GM19324 (cell line): ENCODE measurements around the gene ALX1.

Experiments
- ATAC-seq: cut with Tn5 transposase; IDR thresholded peaks from one replicate; pipeline ENCODE4 v1.9.1; 2021; ENCODE audit warnings: mild to moderate bottlenecking, moderate library complexity; ENCODE audit not compliant: unreplicated experiment, low FRiP score

ALX1 gene

DNA sequence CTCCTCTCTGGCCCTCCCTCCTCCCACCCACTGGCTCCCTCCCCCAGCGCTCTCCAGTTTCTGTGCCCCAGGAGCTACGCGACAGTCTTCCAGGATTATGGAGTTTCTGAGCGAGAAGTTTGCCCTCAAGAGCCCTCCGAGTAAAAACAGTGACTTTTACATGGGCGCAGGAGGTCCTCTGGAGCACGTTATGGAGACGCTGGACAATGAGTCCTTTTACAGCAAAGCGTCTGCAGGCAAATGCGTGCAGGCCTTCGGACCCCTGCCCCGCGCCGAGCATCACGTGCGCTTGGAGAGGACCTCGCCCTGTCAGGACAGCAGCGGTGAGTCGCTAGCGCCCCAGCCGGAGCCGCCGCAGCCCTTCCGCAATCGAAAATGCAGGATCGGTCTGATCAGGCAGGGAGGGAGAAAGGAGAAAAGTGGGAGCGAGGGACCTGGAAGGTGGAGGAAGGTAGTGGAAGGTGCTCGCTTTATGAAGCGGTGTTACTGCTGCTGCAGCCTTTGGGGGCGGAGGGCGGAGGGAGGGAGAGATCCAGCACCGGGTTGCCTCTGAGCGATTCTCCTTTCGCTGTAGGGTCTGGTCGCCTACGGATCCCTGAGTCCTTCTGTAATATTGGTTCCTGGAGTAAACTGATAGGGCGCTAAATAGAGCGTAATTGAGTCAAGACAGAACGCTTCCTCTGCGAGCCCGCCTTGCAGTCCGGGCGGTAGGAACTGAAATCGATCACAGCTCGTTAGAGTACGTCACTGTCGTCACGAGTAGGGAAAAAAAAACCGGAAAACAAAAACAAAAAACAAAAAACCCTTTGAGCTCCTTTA, at the start of gene ALX1:
TSS of gene ALX1 (plus strand) at position 56 of the 819 bp plus-strand sequence. CDS start at position 98, 42 bp downstream.
- no peak for ATAC-seq

DNA sequence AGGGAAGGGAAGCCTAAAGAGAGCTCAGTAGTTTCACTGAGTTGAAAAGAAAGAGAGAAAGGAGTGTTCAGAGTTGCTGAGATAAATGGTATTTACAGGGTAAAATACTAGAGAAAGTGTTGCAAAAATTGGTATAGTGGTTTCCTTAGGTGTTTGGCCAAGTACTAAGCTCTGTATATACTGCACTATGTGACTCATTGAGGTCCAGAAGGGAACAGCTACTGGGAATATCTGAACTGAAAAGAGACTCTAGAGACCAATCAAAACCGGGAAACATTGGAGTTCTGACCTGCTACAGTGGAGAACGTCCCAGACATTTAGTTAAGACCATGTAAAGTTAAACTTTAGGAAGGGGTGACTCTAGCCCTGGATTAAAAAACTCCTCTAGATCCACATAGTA, 42.7 kb upstream of the ALX1 start:
- ATAC-seq: no peak

DNA sequence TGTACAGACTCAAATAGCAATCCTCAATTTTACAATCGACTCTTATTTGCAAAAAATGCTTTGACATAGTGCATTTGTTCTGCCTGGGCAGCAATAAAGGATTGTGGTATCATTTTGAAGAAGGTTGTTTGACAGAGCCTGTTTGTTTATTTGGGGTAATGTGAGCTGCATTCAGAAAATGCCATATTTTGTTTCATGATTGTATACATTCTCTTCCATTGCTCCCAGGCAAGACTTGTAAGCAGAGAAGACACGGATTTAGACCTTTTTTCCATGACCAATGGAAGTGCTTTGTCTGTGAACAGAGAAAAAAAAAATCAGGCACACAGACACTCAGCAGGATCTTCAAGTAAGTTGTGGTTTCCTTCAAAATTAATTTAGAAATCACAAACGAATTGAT, 35.5 kb upstream of the ALX1 start:
- no peak for ATAC-seq

DNA sequence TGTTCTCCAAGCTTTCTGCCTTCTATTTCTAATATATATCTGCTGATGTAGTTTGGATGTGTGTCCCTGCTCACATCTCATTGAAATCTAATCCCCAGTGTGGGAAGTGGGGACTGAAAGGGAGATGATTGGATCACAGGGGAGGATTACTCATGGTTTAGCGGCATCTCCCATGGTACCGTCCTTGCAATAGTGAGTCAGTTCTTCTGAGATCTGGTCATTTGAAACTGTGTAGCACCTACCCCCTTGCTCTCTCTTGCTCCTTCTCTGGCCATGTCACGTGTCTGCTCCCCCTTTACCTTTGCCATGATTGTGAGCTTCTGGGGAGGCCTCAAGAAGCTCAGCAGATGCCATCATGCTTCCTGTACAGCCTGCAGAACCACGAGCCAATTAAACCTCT, 26.2 kb upstream of the ALX1 start:
- no peak for ATAC-seq

DNA sequence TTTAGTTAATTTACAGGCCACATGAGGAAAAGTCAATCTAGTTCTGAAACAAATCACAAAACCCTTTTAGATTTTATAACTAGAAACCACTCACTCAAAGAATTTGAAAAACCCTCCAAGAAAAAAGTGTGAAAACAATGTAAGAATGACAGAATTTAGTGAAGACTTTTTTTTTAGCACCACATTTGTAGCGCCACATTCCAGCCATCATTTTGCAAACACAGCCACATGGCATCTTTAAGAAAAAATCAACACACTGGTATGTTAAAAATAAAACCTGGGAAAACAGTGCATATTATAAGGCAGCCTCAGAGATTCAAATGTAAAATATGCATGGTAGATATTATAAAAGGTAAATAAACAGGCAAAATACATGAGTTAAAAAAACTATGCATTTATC, 22.3 kb upstream of the ALX1 start:
- no peak for ATAC-seq

DNA sequence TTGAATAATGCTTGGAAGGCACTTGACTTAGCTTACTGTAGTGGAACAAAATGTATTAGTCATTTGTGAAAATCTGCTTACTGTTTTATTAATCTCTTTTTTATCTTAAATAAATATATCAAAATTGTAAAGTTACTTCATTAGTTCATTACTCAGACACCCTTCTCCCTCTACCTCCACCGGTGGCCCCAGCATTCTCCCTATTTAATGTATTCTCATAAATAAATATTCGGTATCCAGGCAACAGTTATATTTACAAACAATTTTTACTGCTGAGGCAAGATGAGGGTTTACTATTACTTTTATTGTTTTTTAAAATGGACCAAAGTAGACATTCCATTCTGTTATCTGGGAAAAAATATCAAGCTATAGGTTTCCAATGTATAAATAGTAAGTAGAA, 19.6 kb upstream of the ALX1 start:
- ATAC-seq: no peak

DNA sequence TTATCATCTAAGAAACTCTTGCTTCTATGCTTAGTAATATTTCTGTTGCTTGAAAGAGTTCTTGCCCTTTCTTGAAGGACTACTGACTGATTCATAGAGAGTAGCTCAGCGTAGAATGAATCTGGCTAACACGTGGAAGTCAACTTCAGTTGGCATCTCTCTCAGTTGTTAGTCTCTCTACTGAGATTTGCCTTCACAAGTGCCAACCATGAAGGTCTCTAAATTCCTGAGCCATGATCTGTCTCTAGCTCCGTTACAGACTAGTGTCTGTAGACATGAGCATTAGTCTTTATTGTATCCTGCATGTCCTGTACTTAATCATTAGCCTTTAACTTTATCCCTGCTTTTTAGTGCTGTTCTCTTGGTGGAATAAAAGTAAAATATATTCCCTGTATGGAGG, 19.1 kb upstream of the ALX1 start:
- no peak for ATAC-seq

DNA sequence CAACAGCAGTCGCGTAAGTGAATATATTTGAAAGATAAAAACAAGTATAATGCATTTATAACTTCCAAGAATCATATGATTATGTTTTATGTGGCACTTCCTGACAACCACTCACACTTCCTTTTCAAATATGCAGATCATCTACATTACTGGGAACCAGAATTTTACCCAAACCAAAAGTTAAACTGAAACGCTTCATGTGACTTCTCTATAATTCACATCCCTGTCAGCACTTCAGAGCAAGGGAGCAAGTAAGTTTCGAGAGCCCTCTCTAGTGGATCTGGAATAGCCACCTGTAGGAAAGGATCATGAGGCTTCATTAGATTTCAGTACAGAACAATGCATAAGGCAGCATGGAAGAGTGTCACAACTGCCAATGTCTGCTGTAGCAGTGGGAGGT, 13.7 kb upstream of the ALX1 start:
- ATAC-seq: no peak

DNA sequence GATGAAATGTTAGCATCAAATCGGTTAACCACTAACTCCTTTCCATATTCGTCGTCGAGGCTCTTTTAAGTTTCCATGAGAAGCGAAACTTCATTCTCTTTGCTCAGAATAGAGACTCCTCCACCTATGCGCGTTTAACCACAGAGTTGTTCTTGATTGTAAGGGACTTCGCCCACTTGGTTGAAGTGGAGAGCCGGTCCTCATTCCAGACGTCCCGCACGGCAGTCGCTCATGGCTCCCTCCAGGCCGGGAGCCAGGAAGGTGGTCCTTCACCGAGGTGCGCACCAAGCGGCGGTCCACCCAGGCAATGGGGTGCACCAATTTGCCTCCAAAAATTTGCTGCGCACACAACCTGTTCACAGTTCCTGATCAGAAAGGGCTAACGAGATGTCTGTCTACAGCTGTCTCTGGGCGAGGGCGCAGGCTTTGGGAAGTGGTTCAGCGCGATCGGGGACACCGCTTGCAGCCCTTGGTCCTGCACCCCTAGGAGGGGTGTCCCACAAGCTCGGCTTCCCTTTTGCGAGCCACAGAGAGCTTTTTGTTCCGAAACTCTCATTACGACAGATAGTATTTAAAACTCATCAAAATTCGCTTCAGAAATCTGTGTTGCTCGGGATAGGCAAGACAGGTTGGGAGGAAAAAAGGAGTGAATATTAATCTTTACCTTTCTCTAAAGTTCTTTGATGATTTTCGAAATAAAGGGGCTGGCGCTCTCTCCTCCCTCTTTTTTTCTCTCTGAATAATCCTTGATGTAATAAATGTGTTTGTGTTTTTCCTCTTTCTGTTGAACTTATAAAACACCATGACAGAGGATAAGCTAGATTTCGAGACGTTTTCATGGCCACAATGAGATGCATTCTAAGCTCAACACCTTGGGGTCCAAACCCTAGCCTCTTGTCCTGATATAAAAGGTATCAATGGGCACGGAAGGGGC, 6.4 kb upstream of the ALX1 start:
- no peak for ATAC-seq

DNA sequence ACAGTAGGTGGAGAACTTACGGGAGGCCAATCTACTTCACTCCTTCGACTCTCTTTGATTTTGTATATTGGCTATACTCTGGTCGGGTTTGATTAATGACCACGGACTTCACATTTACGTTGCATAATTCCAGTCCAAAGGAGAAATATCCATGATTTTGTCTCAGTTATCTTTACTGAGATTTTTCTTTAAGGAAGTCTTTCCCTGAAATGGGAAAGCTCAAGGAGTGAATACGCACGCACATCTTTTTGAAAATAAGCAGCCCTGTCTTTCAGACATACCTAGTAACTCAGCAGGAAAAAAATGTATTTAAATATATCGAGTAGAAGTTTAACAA, 5.7 kb upstream of the ALX1 start:
- ATAC-seq: no peak

DNA sequence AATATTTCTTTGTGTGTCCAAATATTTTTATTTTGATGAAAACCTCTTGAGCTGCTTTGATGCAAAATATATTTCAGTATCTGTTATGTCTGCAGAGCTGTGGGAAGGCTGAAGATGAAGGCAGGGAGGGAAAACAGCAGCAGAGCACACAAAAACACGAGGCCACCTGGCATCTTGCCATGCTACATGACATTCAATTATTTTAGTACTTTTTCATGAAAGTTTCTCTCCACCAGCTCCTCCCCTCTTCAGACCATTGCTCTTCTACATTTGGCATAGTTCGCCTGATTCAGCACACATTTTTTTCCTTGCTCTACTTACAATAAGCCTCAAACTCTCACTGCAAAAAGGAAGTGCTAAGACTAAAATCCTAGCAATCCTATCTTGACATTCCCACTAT, 4.6 kb upstream of the ALX1 start:
- no peak for ATAC-seq

DNA sequence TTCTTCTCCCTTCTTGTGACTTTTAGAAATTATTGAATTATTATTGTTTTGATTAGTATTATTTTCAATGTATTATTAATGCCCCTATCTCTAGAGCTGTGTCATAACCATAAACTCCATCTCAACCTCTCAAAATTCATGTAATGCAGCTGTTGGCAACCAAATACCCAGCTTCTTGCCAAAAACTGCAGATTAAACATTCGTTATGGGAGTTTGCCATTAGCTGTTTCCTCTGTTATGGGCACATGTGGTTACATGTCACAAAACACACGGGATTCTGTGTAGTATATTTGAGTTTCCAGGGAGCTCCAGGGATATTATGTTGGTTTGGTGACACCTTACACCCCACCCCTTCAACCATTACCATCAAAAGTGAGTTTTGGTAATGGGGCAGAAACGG, 2.8 kb upstream of the ALX1 start:
- ATAC-seq: no peak

DNA sequence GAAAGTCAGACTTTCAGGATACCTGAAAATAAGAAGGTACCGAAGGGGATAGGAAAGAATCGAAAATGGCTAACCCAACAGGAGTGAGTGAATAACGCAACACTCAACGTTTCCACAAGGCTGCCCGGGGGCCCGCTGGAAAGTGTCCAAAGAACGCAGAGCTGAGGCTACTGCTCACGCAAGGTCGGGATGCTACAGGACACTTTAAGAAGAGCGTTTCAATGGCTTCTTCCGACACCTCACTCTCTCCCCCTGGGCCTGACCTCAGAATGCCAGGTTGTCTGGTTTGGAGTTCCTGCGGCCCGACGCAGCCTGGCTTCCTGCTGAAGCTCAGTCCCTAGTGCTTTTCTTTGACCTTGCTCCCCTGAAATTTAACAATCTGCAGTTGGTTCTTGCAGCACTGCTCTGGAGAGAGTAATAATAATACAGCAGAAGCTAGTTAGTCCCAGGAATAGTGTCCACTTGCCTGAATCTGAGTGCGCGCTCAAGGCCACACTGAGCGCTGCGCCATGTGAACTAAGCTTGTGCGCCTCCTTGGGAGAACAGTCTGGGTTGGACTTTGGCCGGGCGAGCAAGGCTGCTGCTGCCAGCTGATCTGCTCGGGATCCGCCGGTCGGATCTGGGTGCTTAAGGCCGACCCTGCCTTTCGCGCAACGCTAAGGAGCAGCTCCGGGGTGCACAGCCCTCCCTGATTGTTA, 2.0 kb upstream of the ALX1 start:
- ATAC-seq: no peak

DNA sequence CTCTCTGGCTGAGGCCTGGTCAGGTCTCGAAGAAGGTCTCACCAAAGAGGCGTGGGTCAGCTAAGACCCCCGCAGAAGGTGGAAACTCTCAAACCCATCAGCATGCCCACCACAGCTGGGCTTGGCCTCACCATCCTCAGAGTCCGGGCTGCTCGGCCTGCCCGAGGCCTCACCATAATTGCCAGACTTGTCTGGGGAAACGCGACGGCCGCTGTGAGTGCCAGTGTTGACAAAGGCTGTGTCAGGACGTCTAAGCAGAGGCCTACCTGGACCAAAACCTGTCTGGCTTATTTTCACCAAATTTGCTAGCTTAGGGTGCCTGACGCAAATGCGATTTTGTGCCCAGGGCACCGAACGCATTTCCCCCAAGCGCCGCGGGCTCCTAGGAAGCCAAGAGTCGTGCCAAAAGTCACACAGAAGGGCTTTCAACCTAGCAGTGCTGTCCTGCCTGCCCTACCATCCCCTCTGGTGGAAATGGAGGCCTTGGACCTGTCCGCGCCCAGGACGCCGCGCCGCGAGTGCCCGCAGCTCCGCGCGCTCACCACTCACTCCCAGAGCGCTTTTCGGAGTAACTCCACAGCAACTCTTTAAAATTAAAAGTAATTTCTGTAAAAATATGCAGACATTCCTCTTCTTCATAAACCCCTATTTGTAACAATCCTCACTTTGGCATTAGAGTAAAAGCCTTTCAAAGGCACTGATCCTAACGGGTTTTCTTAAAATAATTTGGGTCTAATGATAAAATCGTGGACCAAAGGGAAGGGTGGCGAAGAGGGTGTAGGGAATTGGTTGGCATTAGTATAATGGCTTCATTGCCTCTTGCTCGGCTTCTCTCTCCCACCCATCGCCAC, 1.2 kb upstream of the ALX1 start:
- ATAC-seq: no peak

DNA sequence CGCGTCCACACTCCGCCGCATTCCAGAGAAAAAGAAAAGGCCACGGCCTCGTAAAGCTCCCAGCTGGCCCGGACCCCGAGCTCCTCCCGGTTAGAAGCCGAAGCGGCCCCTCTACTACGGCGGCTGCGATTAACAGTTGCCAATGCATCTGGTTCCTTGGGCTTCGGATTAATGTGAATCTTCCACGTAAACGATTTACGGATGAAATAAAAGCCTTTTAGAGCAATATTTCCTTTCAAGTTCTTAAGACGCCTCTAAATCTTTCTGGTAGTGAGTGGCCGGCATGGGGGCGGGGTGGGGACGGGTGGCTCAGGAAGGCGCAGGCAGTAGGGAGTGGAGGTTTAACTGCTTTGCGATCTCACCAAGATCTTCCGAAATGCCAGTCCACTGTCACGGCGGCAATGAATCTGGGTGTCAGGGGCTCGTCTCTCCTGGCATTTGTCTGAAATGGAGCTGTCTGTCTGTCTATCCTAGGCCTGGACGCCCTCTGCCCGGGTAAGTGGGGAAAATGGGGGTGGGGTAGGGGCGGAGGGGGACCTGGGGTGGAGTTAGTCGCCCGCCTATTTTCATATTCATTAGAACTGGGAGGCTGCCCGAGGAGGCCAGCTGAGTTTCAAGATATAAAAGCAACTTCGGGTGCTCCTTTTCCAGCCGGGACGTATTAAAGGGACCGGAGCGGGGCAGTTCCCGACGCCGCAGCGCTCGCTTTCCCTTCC, 413 bp upstream of the ALX1 start:
- no peak for ATAC-seq

DNA sequence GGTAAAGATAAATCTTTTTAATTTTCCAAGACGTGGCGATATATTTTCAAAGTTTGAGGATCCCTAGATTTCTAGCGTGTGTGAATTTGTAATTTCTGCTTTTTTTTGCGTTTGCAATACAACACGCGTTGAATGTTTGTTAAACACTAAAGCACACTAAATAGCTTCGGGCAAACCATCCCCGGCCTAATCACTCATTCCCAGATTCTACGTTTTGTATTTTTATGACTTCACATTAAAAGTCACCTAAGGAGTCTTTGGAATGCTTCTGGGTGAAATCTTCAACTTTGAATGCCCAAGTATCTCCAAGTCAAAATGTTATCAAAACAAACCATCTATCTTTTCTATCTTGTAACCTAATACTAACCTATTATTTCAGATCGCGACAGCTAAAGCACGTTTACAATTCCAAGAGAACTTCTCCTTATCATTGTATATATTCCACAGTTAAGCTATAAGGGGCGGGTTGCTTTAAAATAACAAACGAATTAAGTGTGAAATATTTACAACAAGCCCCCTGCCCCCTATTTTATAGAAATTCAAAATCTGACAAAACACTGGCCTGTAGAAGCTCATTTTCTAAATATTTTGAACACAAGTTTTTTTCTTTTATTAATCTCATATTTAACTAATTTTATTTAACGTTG, 1.1 kb downstream of the ALX1 start:
- no peak for ATAC-seq

DNA sequence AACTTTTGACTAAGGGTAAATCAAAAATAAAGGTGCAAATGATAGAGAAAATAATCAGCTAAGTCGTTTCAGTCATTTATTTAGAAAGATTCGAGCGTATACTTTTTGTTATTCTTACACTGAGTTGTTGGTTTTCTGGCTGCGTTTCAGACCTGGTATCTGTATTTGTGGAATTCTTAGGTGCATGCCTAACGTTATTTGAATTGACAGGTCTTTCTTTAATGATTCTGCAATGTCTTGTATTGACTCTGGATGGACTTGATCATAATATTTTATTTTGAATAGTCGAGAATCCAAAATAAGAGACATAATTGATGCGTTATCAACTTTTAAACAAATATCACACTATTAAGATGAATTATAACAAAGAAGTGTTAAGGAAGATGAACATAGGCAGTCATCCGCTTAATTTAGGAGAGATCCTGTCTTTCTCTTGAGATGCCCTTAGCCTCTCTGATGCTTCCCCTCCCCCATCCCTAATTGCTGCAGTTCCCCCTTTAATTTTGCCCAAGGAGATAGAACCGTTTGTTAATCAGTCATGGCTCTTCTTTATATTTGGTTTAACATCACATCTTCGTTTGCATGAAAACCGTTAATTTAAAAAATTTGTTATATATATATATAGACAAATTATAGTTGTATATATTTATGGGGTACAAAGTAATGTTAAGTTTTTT, 1.8 kb downstream of the ALX1 start:
- ATAC-seq: no peak

DNA sequence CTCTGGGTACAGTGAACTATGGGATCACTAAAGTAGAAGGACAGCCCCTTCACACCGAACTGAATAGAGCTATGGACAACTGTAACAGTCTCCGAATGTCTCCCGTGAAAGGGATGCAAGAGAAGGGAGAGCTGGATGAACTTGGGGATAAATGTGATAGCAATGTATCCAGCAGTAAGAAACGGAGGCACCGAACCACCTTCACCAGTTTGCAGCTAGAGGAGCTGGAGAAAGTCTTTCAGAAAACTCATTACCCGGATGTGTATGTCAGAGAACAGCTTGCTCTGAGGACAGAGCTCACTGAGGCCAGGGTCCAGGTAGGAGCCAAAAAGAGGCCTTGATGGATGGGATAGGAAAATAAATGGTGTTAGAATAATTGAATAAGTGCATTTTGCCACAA, 3.5 kb downstream of the ALX1 start:
- ATAC-seq: no peak

DNA sequence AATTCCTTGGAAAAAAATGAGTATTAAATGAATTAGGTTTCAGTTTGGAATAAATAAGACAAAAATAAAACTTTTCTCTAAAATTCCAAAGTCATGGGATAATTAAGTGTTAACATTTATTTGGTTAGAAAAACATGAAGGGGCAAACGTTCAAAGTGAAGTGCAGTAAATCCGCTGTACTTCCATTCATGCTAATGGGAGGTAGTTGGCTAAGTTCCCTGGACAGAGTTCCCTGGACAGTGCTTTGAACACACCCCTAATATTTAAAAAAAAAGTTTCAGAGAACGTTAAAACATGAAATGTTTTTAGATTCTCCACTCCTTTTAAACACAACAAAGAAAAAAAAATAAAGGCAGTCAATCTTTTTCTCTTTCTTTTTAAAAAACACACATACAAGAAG, 16.3 kb downstream of the ALX1 start:
- ATAC-seq: no peak
